Testis (tissue), 2 donors: ENCODE data around the gene DNAJB6.

Source experiments
- CTCF ChIP-seq, 3 experiments: fragments of 450-650 bp in 2 of 3; fragments of 200-600 bp in 1 of 3; sonication (generic) in 1 of 3; IDR thresholded peaks; one replicate each; pipeline ENCODE4 v1.5.1; 2016 to 2019; ENCODE audit warnings: antibody characterized with exemption in 3 of 3, mild to moderate bottlenecking in 2 of 3, moderate library complexity in 1 of 3
- POLR2A ChIP-seq: fragments of 450-650 bp; IDR thresholded peaks from one replicate; pipeline ENCODE4 v1.6.1; 2017; ENCODE audit warnings: antibody characterized with exemption, mild to moderate bottlenecking, moderate library complexity

DNA sequence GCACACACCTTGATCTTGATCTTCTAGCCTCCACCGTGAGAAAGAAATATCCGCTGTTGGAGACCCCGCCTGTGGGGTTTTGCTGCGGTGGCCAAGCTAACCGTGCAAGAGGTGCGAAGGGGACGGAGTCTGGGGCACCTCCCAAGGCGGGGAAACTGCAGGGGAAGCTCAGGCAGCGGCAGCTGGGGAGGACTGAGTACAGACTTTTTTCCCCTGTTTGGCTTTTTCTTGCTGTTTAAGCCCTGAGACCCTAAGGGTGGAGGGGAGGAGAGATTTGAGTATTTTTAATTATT, 108.0 kb downstream of the DNAJB6 start:
- TF ChIP-seq CTCF (IDR thresholded peaks at IDR 0.05) (no peak), POLR2A (no peak)
